Endothelial cell of umbilical vein (primary cell): ENCODE measurements around the gene PYGO2.

Source experiments
- MAX ChIP-seq: IDR thresholded peaks from 2 replicates; pipeline ENCODE4 v1.6.1; 2011; ENCODE audit not compliant: insufficient read depth, insufficient read length
- POLR2AphosphoS5 ChIP-seq: IDR thresholded peaks from 2 replicates; pipeline ENCODE4 v1.6.1; 2012; ENCODE audit warnings: low read depth, mild to moderate bottlenecking, control low read depth, low read length, moderate library complexity; ENCODE audit not compliant: insufficient read depth

- no peak for TF ChIP-seq POLR2AphosphoS5
- no peak for TF ChIP-seq MAX
These were observed 39.8 kb upstream of the PYGO2 start for GRCh38 chr1:155001425-155001674.
